Activated naive CD4-positive, alpha-beta T cell treated with Interleukin-2 at 50 U/mL for 16 hours (primary cell): Measurements from ENCODE around the gene PAGE3.

Experiments
- DNase-seq: peaks from one replicate; pipeline ENCODE4 v3.0.0-alpha.2; 2020

Gene PAGE3

GRCh38 chrX:55264816-55265215 is at the start of gene PAGE3:
Gene PAGE3 (minus strand): TSS chrX:55264916. CDS start chrX:55263903, 1,013 bp downstream.
- DNase-seq = no peak

- no peak for DNase-seq
Observed at GRCh38 chrX:55312655-55313054, 47.9 kb upstream of the PAGE3 start.

- DNase-seq = no peak
Observed at GRCh38 chrX:55290963-55291362, 26.2 kb upstream of the PAGE3 start.

- no peak for DNase-seq
Observed at GRCh38 chrX:55279832-55280231, 15.1 kb upstream of the PAGE3 start.

- DNase-seq = no peak
Observed at GRCh38 chrX:55260806-55261205, 3.9 kb downstream of the PAGE3 start.

- DNase-seq = no peak
Observed at GRCh38 chrX:55253528-55253927, 11.2 kb downstream of the PAGE3 start.

GRCh38 chrX:55240788-55241340 is 23.9 kb downstream of the PAGE3 start:
- DNase-seq = no peak

GRCh38 chrX:55220119-55220794 is 44.5 kb downstream of the PAGE3 start, which contains the start of gene PAGE5:
Gene PAGE5 (plus strand): TSS chrX:55220346. CDS start chrX:55221383, 1,037 bp downstream.
- DNase-seq = no peak

- DNase-seq = no peak
Observed at GRCh38 chrX:55213381-55213780, 51.3 kb downstream of the PAGE3 start.

GRCh38 chrX:55210931-55211677 is 53.6 kb downstream of the PAGE3 start:
- no peak for DNase-seq
